ENCODE results near the gene SRM. TPM values are rescaled to one million over a fixed set of nuclear protein-coding genes. Genes with fewer than 3 reads are reported as not detected.
A peak's percentile ranks its signal among the peaks of the same experiment; 100 is the strongest.
"Not testable (repeated sequence)": the region's sequence is repeated elsewhere in the genome, so short reads cannot be mapped to it uniquely, and the experiment has no call there.

The SRM gene
- total RNA-seq, 4 donors from 2014 or later = 66.2 to 210 (median 87.4) TPM

GRCh38 chr1:11024154-11024873 lies 35.5 kb downstream of the SRM start:
- TF ChIP-seq POLR2A (IDR thresholded peaks at IDR 0.05) (no peak), CTCF (IDR thresholded peaks at IDR 0.05) (no peak), EP300 (IDR thresholded peaks at IDR 0.05) (no peak)
- no peak overlapping the region for H3K4me3 ChIP-seq
- no peaks in the 10 kb centered on the region for H3K9me3 ChIP-seq
- H3K4me1 ChIP-seq = peaks cover 0 to 14% (median 0%) of the 10 kb centered on the region in 4 donors
- H3K36me3 ChIP-seq = peaks cover 12 to 93% (median 33%) of the 10 kb centered on the region in 3 donors
- no peak overlapping the region for H3K27ac ChIP-seq
- no peak for DNase-seq (ENCODE audit: low spot score in 2 of 2)
- WGBS, 2 donors = 74 to 77% methylated on average over 3 of the region's 3 CpGs
- H3K27me3 ChIP-seq = no peaks in the 10 kb centered on the region

GRCh38 chr1:11023201-11023600 lies 36.6 kb downstream of the SRM start:
- DNase-seq (ENCODE audit: low spot score in 2 of 2) = no peak
- Histone ChIP-seq H3K27me3 (no peaks in the 10 kb centered on the region), H3K27ac (no peak overlapping the region), H3K4me1 (peaks cover 0 to 21% (median 0%) of the 10 kb centered on the region in 4 donors), H3K4me3 (no peak overlapping the region), H3K9me3 (no peaks in the 10 kb centered on the region), H3K36me3 (peaks cover 12 to 95% (median 37%) of the 10 kb centered on the region in 3 donors)
- no peak for TF ChIP-seq CTCF (IDR thresholded peaks at IDR 0.05)
- no peak for TF ChIP-seq POLR2A (IDR thresholded peaks at IDR 0.05)
- no peak for TF ChIP-seq EP300 (IDR thresholded peaks at IDR 0.05)
- 87 to 93% methylated on average over 14 of the region's 14 CpGs for WGBS, 2 donors

- no peak for DNase-seq (ENCODE audit: low spot score in 2 of 2)
- TF ChIP-seq EP300 (IDR thresholded peaks at IDR 0.05) (no peak), POLR2A (IDR thresholded peaks at IDR 0.05) (no peak), CTCF (IDR thresholded peaks at IDR 0.05) (no peak)
- no peaks in the 10 kb centered on the region for H3K27me3 ChIP-seq
- H3K9me3 ChIP-seq = no peaks in the 10 kb centered on the region
- no peak overlapping the region for H3K4me3 ChIP-seq
- no peak overlapping the region for H3K27ac ChIP-seq
- H3K36me3 ChIP-seq = peaks cover 12 to 100% (median 57%) of the 10 kb centered on the region in 3 donors
- WGBS, 2 donors = 90 to 92% methylated on average over 7 of the region's 7 CpGs
- H3K4me1 ChIP-seq = peaks cover 0 to 52% (median 11%) of the 10 kb centered on the region in 4 donors
Measured at GRCh38 chr1:11019971-11020370, 39.8 kb downstream of the SRM start.

GRCh38 chr1:11019358-11019757 lies 40.5 kb downstream of the SRM start:
- 76 to 80% methylated on average over 8 of the region's 8 CpGs for WGBS, 2 donors
- not testable (repeated sequence) for H3K27ac ChIP-seq; H3K4me3 ChIP-seq; H3K27me3 ChIP-seq; H3K9me3 ChIP-seq; DNase-seq (ENCODE audit: low spot score in 2 of 2)
- Histone ChIP-seq H3K4me1 (peaks cover 0 to 58% (median 17%) of the 10 kb centered on the region in 4 donors), H3K36me3 (peaks cover 12 to 100% (median 63%) of the 10 kb centered on the region in 3 donors)

GRCh38 chr1:11013160-11013531 lies 46.7 kb downstream of the SRM start:
- 1 to 3% methylated on average over 8 to 11 of the region's 11 CpGs for whole genome bisulfite sequencing, 2 donors
- no peaks in the 10 kb centered on the region for H3K9me3 ChIP-seq
- DNase-seq (ENCODE audit: low spot score in 2 of 2) = no peak
- TF ChIP-seq EP300 (IDR thresholded peaks at IDR 0.05) (no peak), POLR2A (IDR thresholded peaks at IDR 0.05) (no peak), CTCF (IDR thresholded peaks at IDR 0.05) (no peak)
- peak overlapping the region; percentile 85 to 98 (median 95) for H3K27ac ChIP-seq
- peaks cover 0 to 48% (median 30%) of the 10 kb centered on the region in 3 donors for H3K36me3 ChIP-seq
- peak overlapping the region; percentile 79 to 96 (median 90) for H3K4me3 ChIP-seq
- no peaks in the 10 kb centered on the region for H3K27me3 ChIP-seq
- peaks cover 0 to 55% (median 33%) of the 10 kb centered on the region in 4 donors for H3K4me1 ChIP-seq

All from tibial nerve (tissue), 4 donors.